ENCODE results near the gene CD177.
"Not testable (repeated sequence)": the region's sequence is repeated elsewhere in the genome, so short reads cannot be mapped to it uniquely, and the experiment has no call there.

- TF ChIP-seq EZH2, CTCF, EZH2phosphoT487 (IDR thresholded peaks at IDR 0.05): not testable (repeated sequence)
Measured at GRCh38 chr19:43383759-43384158, 30.3 kb downstream of the CD177 start.

Measured in neural progenitor cell (in vitro differentiated cells).